GM18517 (cell line): Measurements from ENCODE around the gene SHKBP1.
"Not testable (repeated sequence)": the region's sequence is repeated elsewhere in the genome, so short reads cannot be mapped to it uniquely, and the experiment has no call there.

ENCODE experiments used
- ATAC-seq: cut with Tn5 transposase; IDR thresholded peaks from one replicate; pipeline ENCODE4 v1.9.1; 2021; ENCODE audit warnings: mild to moderate bottlenecking, moderate library complexity; ENCODE audit not compliant: unreplicated experiment

SHKBP1 gene

GRCh38 chr19:40555978-40556689 is 20.5 kb upstream of the SHKBP1 start:
- no peak for ATAC-seq

- no peak for ATAC-seq
Observed at GRCh38 chr19:40556953-40557530, 19.6 kb upstream of the SHKBP1 start.

- ATAC-seq = no peak
Observed at GRCh38 chr19:40559394-40559793, 17.3 kb upstream of the SHKBP1 start.

GRCh38 chr19:40560092-40560507 is 16.6 kb upstream of the SHKBP1 start:
- ATAC-seq = no peak

GRCh38 chr19:40561947-40562346 is 14.7 kb upstream of the SHKBP1 start:
- no peak for ATAC-seq

GRCh38 chr19:40564535-40564934 is 12.1 kb upstream of the SHKBP1 start:
- ATAC-seq = not testable (repeated sequence)

- no peak for ATAC-seq
Observed at GRCh38 chr19:40565355-40565754, 11.3 kb upstream of the SHKBP1 start.

GRCh38 chr19:40565910-40566495 is 10.7 kb upstream of the SHKBP1 start:
- ATAC-seq = no peak

GRCh38 chr19:40567040-40567749 is 9.5 kb upstream of the SHKBP1 start:
- no peak for ATAC-seq

- ATAC-seq = no peak
Observed at GRCh38 chr19:40567750-40568494, 8.8 kb upstream of the SHKBP1 start.

- peak; percentile 78 for ATAC-seq
Observed at GRCh38 chr19:40570313-40571004, 6.2 kb upstream of the SHKBP1 start.

GRCh38 chr19:40571005-40571318 is 5.7 kb upstream of the SHKBP1 start:
- no peak for ATAC-seq

GRCh38 chr19:40571831-40572495 is 4.7 kb upstream of the SHKBP1 start:
- ATAC-seq = no peak

- no peak for ATAC-seq
Observed at GRCh38 chr19:40575326-40575725, 1.3 kb upstream of the SHKBP1 start.

- ATAC-seq = no peak
Observed at GRCh38 chr19:40576151-40576584, 505 bp upstream of the SHKBP1 start.

GRCh38 chr19:40578442-40578908 is 1.8 kb downstream of the SHKBP1 start:
- no peak for ATAC-seq

- ATAC-seq = no peak
Observed at GRCh38 chr19:40580619-40581018, 3.9 kb downstream of the SHKBP1 start.

- no peak for ATAC-seq
Observed at GRCh38 chr19:40581531-40581930, 4.9 kb downstream of the SHKBP1 start.

GRCh38 chr19:40582467-40582866 is 5.8 kb downstream of the SHKBP1 start:
- ATAC-seq = no peak

GRCh38 chr19:40583283-40583682 is 6.6 kb downstream of the SHKBP1 start:
- no peak for ATAC-seq
